ENCODE results near the gene PCDHA3.

GRCh38 chr5:140791089-140791488 is 9.8 kb upstream of the PCDHA3 start:
- TF ChIP-seq CBX5 (CRISPR knock-in tag; IDR thresholded peaks at IDR 0.05; ENCODE audit: borderline replicate concordance) (no peak), ZNF549 (CRISPR knock-in tag; IDR thresholded peaks at IDR 0.05) (no peak), ZNF768 (CRISPR knock-in tag; IDR thresholded peaks at IDR 0.05) (no peak), CTCF (CRISPR knock-in tag; IDR thresholded peaks at IDR 0.05) (no peak), ZNF10 (CRISPR knock-in tag; IDR thresholded peaks at IDR 0.05; ENCODE audit: borderline replicate concordance, low read depth) (no peak), FOXK2 (IDR thresholded peaks at IDR 0.05) (no peak), ELF4 (CRISPR knock-in tag; IDR thresholded peaks at IDR 0.05; ENCODE audit: borderline replicate concordance) (no peak)
